ENCODE data around the gene APC.

Gene APC

GRCh38 chr5:112812549-112812948 lies 74.9 kb downstream of the APC start:
- no peak overlapping the region for H3K4me3 ChIP-seq (replicated peaks; ENCODE audit: low read depth, low read length)
- DNase-seq (ENCODE audit: extremely low read depth, low read depth) = no peak
- TF ChIP-seq CTCF (IDR thresholded peaks at IDR 0.05; ENCODE audit: low read depth, low read length, missing control alignments) = no peak

DNA sequence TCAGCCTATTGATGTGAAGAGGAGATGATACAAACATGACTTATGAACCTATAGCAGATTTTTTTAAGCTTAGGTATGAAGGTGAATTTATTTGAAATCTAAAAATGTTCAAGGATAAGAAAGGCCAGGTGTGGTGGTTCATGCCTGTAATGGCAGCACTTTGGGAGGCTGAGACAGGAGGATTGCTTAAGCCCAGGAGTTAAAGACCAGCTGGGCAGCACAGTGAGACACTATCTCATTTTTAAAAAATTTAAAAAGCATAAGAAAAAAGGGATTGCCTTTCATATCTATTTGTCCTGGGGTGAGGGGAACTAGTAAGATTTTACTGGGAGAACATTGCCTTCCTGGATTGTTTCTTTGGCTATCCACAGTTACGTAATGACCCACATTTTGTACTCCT lies 82.6 kb downstream of the APC start:
- no peak overlapping the region for H3K4me3 ChIP-seq (replicated peaks; ENCODE audit: low read depth, low read length)
- DNase-seq (ENCODE audit: extremely low read depth, low read depth) = no peak
- TF ChIP-seq CTCF (IDR thresholded peaks at IDR 0.05; ENCODE audit: low read depth, low read length, missing control alignments) = no peak

- no peak for DNase-seq (ENCODE audit: extremely low read depth, low read depth)
- no peak for TF ChIP-seq CTCF (IDR thresholded peaks at IDR 0.05; ENCODE audit: low read depth, low read length, missing control alignments)
These were observed 84.8 kb downstream of the APC start for GRCh38 chr5:112822456-112822855.

GRCh38 chr5:112823181-112823580 lies 85.5 kb downstream of the APC start:
- no peak for DNase-seq (ENCODE audit: extremely low read depth, low read depth)
- H3K4me3 ChIP-seq (replicated peaks; ENCODE audit: low read depth, low read length) = no peak overlapping the region
- no peak for TF ChIP-seq CTCF (IDR thresholded peaks at IDR 0.05; ENCODE audit: low read depth, low read length, missing control alignments)

More at GRCh38 chr5:112822456-112822855, 84.8 kb downstream of the APC start:
- H3K4me3 ChIP-seq (replicated peaks; ENCODE audit: low read depth, low read length) = no peak overlapping the region

- TF ChIP-seq CTCF (IDR thresholded peaks at IDR 0.05; ENCODE audit: low read depth, low read length, missing control alignments) = no peak
- H3K4me3 ChIP-seq (replicated peaks; ENCODE audit: low read depth, low read length) = no peak overlapping the region
- no peak for DNase-seq (ENCODE audit: extremely low read depth, low read depth)
These were observed 86.0 kb downstream of the APC start for GRCh38 chr5:112823656-112824055.

- no peak for TF ChIP-seq CTCF (IDR thresholded peaks at IDR 0.05; ENCODE audit: low read depth, low read length, missing control alignments)
- no peak for DNase-seq (ENCODE audit: extremely low read depth, low read depth)
These were observed 86.5 kb downstream of the APC start for GRCh38 chr5:112824197-112824596.

GRCh38 chr5:112830378-112830777 lies 92.7 kb downstream of the APC start:
- H3K4me3 ChIP-seq (replicated peaks; ENCODE audit: low read depth, low read length) = no peak overlapping the region
- no peak for DNase-seq (ENCODE audit: extremely low read depth, low read depth)
- no peak for TF ChIP-seq CTCF (IDR thresholded peaks at IDR 0.05; ENCODE audit: low read depth, low read length, missing control alignments)

More at GRCh38 chr5:112824197-112824596, 86.5 kb downstream of the APC start:
- H3K4me3 ChIP-seq (replicated peaks; ENCODE audit: low read depth, low read length) = no peak overlapping the region

Measured in HFF-Myc (cell line).